ENCODE results near the gene PSMB9.

Gene PSMB9

DNA sequence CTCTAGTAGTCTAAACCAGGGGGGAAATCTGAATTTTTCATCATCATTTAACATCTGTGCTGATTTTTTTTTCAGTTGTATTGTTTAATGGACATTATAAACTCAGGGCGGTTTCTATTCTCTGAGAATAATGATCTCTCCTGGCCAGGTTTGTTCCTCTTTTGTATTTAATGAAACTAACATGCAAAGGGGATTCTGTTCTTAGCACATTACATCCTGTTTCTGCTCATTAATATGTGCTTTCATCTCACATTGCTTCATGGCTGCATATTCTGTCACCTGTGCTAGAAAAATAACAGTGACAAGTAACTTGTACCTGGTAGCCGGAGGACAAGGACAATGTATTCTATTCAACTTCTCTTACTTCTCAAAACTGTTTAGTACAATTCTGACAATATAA, 38.0 kb upstream of the PSMB9 start:
- Histone ChIP-seq H3K4me1 (ENCODE audit: control insufficient read depth in 1 of 2, insufficient read depth in 1 of 2, low read depth in 1 of 2, low read length in 1 of 2) (peaks cover 0 to 5% of the 10 kb centered on the region in 2 experiments), H3K27me3 (no peaks in the 10 kb centered on the region), H3K27ac (peak overlapping the region; percentile 1), H3K9me3 (no peaks in the 10 kb centered on the region), H3K4me3 (ENCODE audit: low read depth in 1 of 2, low read length in 1 of 2) (no peak overlapping the region), H3K36me3 (no peaks in the 10 kb centered on the region)
- TF ChIP-seq, protein P1, sequence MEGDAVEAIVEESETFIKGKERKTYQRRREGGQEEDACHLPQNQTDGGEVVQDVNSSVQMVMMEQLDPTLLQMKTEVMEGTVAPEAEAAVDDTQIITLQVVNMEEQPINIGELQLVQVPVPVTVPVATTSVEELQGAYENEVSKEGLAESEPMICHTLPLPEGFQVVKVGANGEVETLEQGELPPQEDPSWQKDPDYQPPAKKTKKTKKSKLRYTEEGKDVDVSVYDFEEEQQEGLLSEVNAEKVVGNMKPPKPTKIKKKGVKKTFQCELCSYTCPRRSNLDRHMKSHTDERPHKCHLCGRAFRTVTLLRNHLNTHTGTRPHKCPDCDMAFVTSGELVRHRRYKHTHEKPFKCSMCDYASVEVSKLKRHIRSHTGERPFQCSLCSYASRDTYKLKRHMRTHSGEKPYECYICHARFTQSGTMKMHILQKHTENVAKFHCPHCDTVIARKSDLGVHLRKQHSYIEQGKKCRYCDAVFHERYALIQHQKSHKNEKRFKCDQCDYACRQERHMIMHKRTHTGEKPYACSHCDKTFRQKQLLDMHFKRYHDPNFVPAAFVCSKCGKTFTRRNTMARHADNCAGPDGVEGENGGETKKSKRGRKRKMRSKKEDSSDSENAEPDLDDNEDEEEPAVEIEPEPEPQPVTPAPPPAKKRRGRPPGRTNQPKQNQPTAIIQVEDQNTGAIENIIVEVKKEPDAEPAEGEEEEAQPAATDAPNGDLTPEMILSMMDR (IDR thresholded peaks at IDR 0.05): no peak

DNA sequence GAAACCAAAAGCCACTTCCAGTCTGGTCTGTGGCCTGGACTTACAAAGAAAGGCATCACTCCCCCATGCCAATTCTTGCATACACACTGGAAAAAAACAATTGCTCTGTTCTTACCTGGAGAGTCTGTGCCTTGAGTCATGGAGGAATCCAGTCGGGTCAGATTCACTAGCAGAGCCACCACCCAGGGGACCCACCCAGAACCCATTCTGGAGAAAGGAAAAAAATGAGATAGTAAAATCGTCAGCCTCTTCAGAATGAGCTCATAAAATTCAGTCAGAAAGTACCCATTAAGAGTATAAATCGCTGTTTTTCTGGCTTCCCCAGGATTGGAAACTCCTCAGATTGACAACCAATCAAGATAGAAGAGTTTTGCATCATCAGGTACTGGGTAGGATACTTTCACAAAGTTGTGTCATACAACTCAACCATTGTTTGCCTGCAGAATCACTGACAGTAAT, 37.2 kb upstream of the PSMB9 start, which contains the start of gene HLA-DOB:
HLA-DOB (minus strand) TSS at position 257 of the 459 bp plus-strand sequence; CDS start at position 206, 51 bp downstream.
- H3K9me3 ChIP-seq: no peaks in the 10 kb centered on the region
- TF ChIP-seq, protein P1 (IDR thresholded peaks at IDR 0.05): no peak
- H3K4me3 ChIP-seq (ENCODE audit: low read depth in 1 of 2, low read length in 1 of 2): no peak within 1 kb of the TSS
- no peaks in the 10 kb centered on the region for H3K27me3 ChIP-seq
- peaks cover 0 to 5% of the 10 kb centered on the region in 2 experiments for H3K4me1 ChIP-seq (ENCODE audit: control insufficient read depth in 1 of 2, insufficient read depth in 1 of 2, low read depth in 1 of 2, low read length in 1 of 2)
- peak within 1 kb of the TSS; percentile 1 for H3K27ac ChIP-seq
- no peaks in the 10 kb centered on the region for H3K36me3 ChIP-seq

DNA sequence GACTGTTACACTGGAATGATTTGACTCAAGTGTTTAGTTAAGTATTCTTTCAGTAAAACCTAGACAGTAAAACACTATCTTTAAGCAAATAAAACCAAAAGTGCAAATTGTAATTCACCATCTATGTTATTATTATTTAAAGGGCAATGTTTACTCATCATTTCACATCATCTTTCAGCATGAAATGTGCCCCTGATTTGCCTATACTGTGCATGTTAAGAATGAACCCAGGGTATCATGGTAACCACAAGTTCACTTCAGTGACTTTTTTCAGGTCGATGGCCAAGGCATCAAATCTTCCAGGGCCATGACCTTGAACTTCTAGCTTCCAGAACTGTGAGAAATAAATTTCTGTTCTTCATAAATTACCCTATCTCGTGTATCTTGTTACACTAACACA, 35.1 kb upstream of the PSMB9 start:
- no peaks in the 10 kb centered on the region for H3K36me3 ChIP-seq
- TF ChIP-seq, protein P1 (IDR thresholded peaks at IDR 0.05): no peak
- H3K27ac ChIP-seq: no peak overlapping the region
- no peaks in the 10 kb centered on the region for H3K27me3 ChIP-seq
- H3K4me3 ChIP-seq (ENCODE audit: low read depth in 1 of 2, low read length in 1 of 2): no peak overlapping the region
- H3K9me3 ChIP-seq: no peaks in the 10 kb centered on the region
- H3K4me1 ChIP-seq (ENCODE audit: control insufficient read depth in 1 of 2, insufficient read depth in 1 of 2, low read depth in 1 of 2, low read length in 1 of 2): peaks cover 0 to 5% of the 10 kb centered on the region in 2 experiments

DNA sequence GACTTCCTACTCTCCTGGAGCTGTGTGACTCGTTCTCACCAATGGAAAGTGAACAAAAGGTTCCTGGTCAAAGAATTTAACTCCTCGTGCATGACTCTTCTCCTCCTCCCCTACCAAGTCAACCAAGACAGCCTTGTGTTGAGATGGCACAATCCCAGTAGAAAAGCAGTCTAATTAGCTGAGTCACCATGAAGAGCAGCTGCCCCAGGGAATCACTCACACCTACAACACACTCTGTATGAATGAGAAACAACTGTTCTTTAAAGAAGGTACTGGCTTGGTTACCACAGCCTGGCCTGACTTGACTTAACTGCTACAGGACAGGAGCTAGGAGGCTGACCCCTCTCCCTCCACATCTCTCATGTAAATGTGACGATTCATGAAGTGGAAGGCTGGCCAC, 34.3 kb upstream of the PSMB9 start:
- H3K4me3 ChIP-seq (ENCODE audit: low read depth in 1 of 2, low read length in 1 of 2): no peak overlapping the region
- no peaks in the 10 kb centered on the region for H3K9me3 ChIP-seq
- no peaks in the 10 kb centered on the region for H3K27me3 ChIP-seq
- no peak overlapping the region for H3K27ac ChIP-seq
- H3K4me1 ChIP-seq (ENCODE audit: control insufficient read depth in 1 of 2, insufficient read depth in 1 of 2, low read depth in 1 of 2, low read length in 1 of 2): peaks cover 0 to 5% of the 10 kb centered on the region in 2 experiments
- H3K36me3 ChIP-seq: no peaks in the 10 kb centered on the region
- TF ChIP-seq, protein P1 (IDR thresholded peaks at IDR 0.05): no peak

DNA sequence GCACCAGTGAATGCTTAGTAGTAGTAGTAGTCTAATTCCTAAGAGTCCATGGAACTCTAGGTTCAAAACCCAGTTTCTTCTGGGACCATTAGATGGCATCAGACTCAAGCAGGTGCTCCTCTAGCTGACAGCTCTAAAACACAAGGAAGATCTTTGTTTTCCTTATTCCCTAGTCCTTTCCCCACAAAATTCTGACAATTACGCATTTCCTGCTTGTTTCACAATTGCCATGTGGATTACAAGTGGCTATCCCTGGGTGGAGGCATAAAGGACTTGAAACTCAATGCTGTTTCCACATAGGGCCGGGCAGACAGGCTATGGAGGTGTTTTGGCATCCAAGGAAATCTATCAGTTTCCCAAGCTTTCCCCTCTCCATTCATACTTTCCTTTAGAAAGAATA, 28.0 kb upstream of the PSMB9 start:
- Histone ChIP-seq H3K9me3 (no peaks in the 10 kb centered on the region), H3K36me3 (peaks cover 40% of the 10 kb centered on the region), H3K4me1 (ENCODE audit: control insufficient read depth in 1 of 2, insufficient read depth in 1 of 2, low read depth in 1 of 2, low read length in 1 of 2) (no peaks in the 10 kb centered on the region), H3K4me3 (ENCODE audit: low read depth in 1 of 2, low read length in 1 of 2) (no peak overlapping the region), H3K27ac (no peak overlapping the region), H3K27me3 (no peaks in the 10 kb centered on the region)
- TF ChIP-seq, protein P1 (IDR thresholded peaks at IDR 0.05): no peak

DNA sequence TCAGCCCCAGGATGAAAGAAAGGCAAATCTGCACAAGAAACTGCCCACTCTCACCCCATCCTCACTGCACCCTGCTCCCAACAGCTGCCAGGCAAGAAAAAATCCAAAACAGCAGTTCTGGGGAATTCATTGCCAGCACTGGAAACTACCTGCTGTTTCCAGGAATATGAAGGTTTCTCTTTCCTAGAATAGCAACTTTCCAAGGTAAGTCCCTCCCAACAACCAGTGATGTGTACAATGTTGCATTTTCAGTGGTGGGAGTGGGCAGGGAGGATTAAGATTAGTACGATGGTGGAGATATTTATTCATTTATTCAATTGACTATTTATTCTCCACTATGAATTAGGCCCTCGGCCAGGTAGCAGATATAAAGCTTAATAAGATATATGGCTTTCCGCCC, 27.0 kb upstream of the PSMB9 start:
- H3K27ac ChIP-seq: no peak overlapping the region
- no peaks in the 10 kb centered on the region for H3K4me1 ChIP-seq (ENCODE audit: control insufficient read depth in 1 of 2, insufficient read depth in 1 of 2, low read depth in 1 of 2, low read length in 1 of 2)
- TF ChIP-seq, protein P1 (IDR thresholded peaks at IDR 0.05): no peak
- H3K9me3 ChIP-seq: no peaks in the 10 kb centered on the region
- H3K4me3 ChIP-seq (ENCODE audit: low read depth in 1 of 2, low read length in 1 of 2): no peak overlapping the region
- peaks cover 51% of the 10 kb centered on the region for H3K36me3 ChIP-seq
- no peaks in the 10 kb centered on the region for H3K27me3 ChIP-seq
